DOHH2 (cell line): ENCODE data around the gene TMEM114.

Source experiments
- H3F3A ChIP-seq: fragments of 200-600 bp; sonication (generic), shearing (Covaris generic); 2 replicates; pipeline ENCODE4 v1.6.0; 2016; ENCODE audit warnings: antibody characterized with exemption, mild to moderate bottlenecking; ENCODE audit not compliant: control insufficient read depth, insufficient read depth
- H3K27ac ChIP-seq: fragments of 200-600 bp; sonication (generic); 2 replicates; pipeline ENCODE4 v1.5.1; 2014; ENCODE audit warnings: low read depth, mild to moderate bottlenecking, low read length, moderate library complexity
- H3K27me3 ChIP-seq: fragments of 200-600 bp; sonication (generic); 2 replicates; pipeline ENCODE4 v1.6.1; 2014; ENCODE audit warnings: mild to moderate bottlenecking, low read length, mixed read lengths; ENCODE audit not compliant: control insufficient read depth
- H3K36me3 ChIP-seq: fragments of 200-600 bp; sonication (generic); 2 replicates; pipeline ENCODE4 v1.6.1; 2014; ENCODE audit warnings: mild to moderate bottlenecking, low read length, moderate library complexity, mixed read lengths; ENCODE audit not compliant: control insufficient read depth
- H3K4me1 ChIP-seq: fragments of 200-600 bp; sonication (generic); 2 replicates; pipeline ENCODE4 v1.6.1; 2014; ENCODE audit warnings: mild to moderate bottlenecking, low read length, mixed read lengths; ENCODE audit not compliant: control insufficient read depth
- H3K4me2 ChIP-seq: fragments of 200-600 bp; sonication (generic); 2 replicates; pipeline ENCODE4 v1.6.0; 2014; ENCODE audit warnings: mild to moderate bottlenecking, low read length, moderate library complexity
- H3K4me3 ChIP-seq: fragments of 200-600 bp; sonication (generic); 2 replicates; pipeline ENCODE4 v1.5.1; 2014; ENCODE audit warnings: mild to moderate bottlenecking, low read length, mixed read lengths
- H3K79me2 ChIP-seq: fragments of 200-600 bp; sonication (generic); 2 replicates; pipeline ENCODE4 v1.6.1; 2014; ENCODE audit warnings: mild to moderate bottlenecking, low read length, mixed read lengths; ENCODE audit not compliant: control insufficient read depth
- H3K9me2 ChIP-seq: fragments of 200-600 bp; sonication (generic); replicated peaks from 2 replicates; pipeline ENCODE4 v1.6.1; 2014; ENCODE audit warnings: mild to moderate bottlenecking, low read length, mixed read lengths; ENCODE audit not compliant: control insufficient read depth
- H3K9me3 ChIP-seq: fragments of 200-600 bp; sonication (generic); 2 replicates; pipeline ENCODE4 v1.6.1; 2014; ENCODE audit warnings: antibody characterized with exemption, low read length, mixed read lengths; ENCODE audit not compliant: control insufficient read depth, insufficient read depth
- H4K20me1 ChIP-seq: fragments of 200-600 bp; sonication (generic); 2 replicates; pipeline ENCODE4 v1.6.0; 2014; ENCODE audit warnings: low read depth, mild to moderate bottlenecking, antibody characterized with exemption, low read length, moderate library complexity; ENCODE audit not compliant: control insufficient read depth, insufficient read depth
- EZH2phosphoT487 ChIP-seq: fragments of 200-600 bp; sonication (generic); IDR thresholded peaks from 2 replicates; pipeline ENCODE4 v1.6.1; 2017; ENCODE audit warnings: borderline replicate concordance, mild to moderate bottlenecking, antibody characterized with exemption, low read length, moderate library complexity, mixed read lengths
- TF ChIP-seq, protein P1 (sequence below): fragments of 200-600 bp; sonication (generic); IDR thresholded peaks from one replicate; pipeline ENCODE4 v1.5.1; 2014; ENCODE audit warnings: antibody characterized with exemption, mild to moderate bottlenecking, low read depth, low read length; ENCODE audit not compliant: poor library complexity, severe bottlenecking

Gene TMEM114

GRCh38 chr16:8619671-8620370 is 29.5 kb upstream of the TMEM114 start:
- H3K27ac ChIP-seq = no peak overlapping the region
- H3K4me2 ChIP-seq = no peak overlapping the region
- no peaks in the 10 kb centered on the region for H3K9me2 ChIP-seq

DNA sequence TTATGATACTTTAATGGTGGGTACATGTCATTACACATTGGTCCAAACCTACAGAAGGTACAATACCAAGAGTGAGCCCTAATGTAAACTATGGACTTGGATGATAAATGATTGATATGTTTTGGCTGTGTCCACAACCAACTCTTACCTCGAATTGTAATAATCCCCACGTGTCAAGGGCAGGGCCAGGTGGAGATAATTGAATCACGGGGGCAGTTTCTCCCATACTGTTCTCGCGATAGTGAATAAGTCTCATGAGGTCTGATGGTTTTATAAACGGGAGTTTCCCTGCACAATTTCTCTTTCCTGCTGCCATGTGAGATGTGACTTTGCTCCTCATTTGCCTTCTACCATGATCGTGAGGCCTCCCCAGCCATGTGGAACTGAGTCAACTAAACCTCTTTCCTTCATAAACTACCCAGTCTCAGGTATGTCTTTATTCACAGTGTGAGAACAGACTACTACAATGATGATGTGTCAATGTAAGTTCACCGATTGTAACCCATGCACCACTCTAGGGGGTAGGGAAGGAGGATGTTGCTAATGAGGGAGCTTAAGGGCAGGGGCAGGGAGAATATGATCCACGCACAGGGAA is 24.2 kb upstream of the TMEM114 start:
- Histone ChIP-seq H3K9me2 (no peaks in the 10 kb centered on the region), H3K36me3 (no peaks in the 10 kb centered on the region), H3K79me2 (no peaks in the 10 kb centered on the region), H4K20me1 (no peaks in the 10 kb centered on the region), H3K9me3 (no peaks in the 10 kb centered on the region), H3K4me1 (no peaks in the 10 kb centered on the region), H3K4me3 (no peak overlapping the region), H3K27me3 (peaks cover 14% of the 10 kb centered on the region), H3F3A (no peaks in the 10 kb centered on the region), H3K4me2 (no peak overlapping the region), H3K27ac (no peak overlapping the region)
- no peak for TF ChIP-seq EZH2phosphoT487
- TF ChIP-seq, protein P1, sequence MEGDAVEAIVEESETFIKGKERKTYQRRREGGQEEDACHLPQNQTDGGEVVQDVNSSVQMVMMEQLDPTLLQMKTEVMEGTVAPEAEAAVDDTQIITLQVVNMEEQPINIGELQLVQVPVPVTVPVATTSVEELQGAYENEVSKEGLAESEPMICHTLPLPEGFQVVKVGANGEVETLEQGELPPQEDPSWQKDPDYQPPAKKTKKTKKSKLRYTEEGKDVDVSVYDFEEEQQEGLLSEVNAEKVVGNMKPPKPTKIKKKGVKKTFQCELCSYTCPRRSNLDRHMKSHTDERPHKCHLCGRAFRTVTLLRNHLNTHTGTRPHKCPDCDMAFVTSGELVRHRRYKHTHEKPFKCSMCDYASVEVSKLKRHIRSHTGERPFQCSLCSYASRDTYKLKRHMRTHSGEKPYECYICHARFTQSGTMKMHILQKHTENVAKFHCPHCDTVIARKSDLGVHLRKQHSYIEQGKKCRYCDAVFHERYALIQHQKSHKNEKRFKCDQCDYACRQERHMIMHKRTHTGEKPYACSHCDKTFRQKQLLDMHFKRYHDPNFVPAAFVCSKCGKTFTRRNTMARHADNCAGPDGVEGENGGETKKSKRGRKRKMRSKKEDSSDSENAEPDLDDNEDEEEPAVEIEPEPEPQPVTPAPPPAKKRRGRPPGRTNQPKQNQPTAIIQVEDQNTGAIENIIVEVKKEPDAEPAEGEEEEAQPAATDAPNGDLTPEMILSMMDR = no peak

More at GRCh38 chr16:8619671-8620370, 29.5 kb upstream of the TMEM114 start:
- peaks cover 11% of the 10 kb centered on the region for H3K27me3 ChIP-seq
- TF ChIP-seq EZH2phosphoT487 = no peak
- TF ChIP-seq, protein P1 = no peak
- H4K20me1 ChIP-seq = no peaks in the 10 kb centered on the region
- peaks cover 21% of the 10 kb centered on the region for H3K4me1 ChIP-seq
- H3F3A ChIP-seq = no peaks in the 10 kb centered on the region
- peaks cover 10% of the 10 kb centered on the region for H3K36me3 ChIP-seq
- no peaks in the 10 kb centered on the region for H3K9me3 ChIP-seq
- no peak overlapping the region for H3K4me3 ChIP-seq
- H3K79me2 ChIP-seq = peaks cover 32% of the 10 kb centered on the region

GRCh38 chr16:8611886-8612600 is 21.7 kb upstream of the TMEM114 start:
- no peak overlapping the region for H3K4me3 ChIP-seq
- no peaks in the 10 kb centered on the region for H3K4me1 ChIP-seq
- H3F3A ChIP-seq = no peaks in the 10 kb centered on the region
- H3K27ac ChIP-seq = no peak overlapping the region
- no peaks in the 10 kb centered on the region for H3K9me3 ChIP-seq
- peaks cover 7% of the 10 kb centered on the region; the same call in 1 of the 2 replicates for H3K27me3 ChIP-seq
- no peaks in the 10 kb centered on the region for H4K20me1 ChIP-seq
- TF ChIP-seq, protein P1 = no peak
- TF ChIP-seq EZH2phosphoT487 = no peak
- no peaks in the 10 kb centered on the region for H3K36me3 ChIP-seq
- H3K9me2 ChIP-seq = no peaks in the 10 kb centered on the region
- no peak overlapping the region for H3K4me2 ChIP-seq
- H3K79me2 ChIP-seq = no peaks in the 10 kb centered on the region
